ENCODE results near the gene FADS1.

The FADS1 gene

GRCh38 chr11:61756452-61757212 lies 60.2 kb downstream of the FADS1 start:
- DNase-seq, result no peak

GRCh38 chr11:61756147-61756451 lies 60.7 kb downstream of the FADS1 start:
- DNase-seq, result no peak

- no peak for DNase-seq
Measured at GRCh38 chr11:61754534-61755482, 62.0 kb downstream of the FADS1 start.

- no peak for DNase-seq
Measured at GRCh38 chr11:61753672-61754071, 63.1 kb downstream of the FADS1 start.

- DNase-seq, result no peak
Measured at GRCh38 chr11:61752925-61753521, 63.8 kb downstream of the FADS1 start.

GRCh38 chr11:61752117-61752924 lies 64.5 kb downstream of the FADS1 start, which contains the start of gene MYRF:
MYRF (plus strand) TSS chr11:61752636; CDS start chr11:61752745, 109 bp downstream.
- DNase-seq, result peak; percentile 74

- no peak for DNase-seq
Measured at GRCh38 chr11:61751384-61751783, 65.4 kb downstream of the FADS1 start.

GRCh38 chr11:61750631-61751273 lies 66.1 kb downstream of the FADS1 start:
- DNase-seq, result no peak

Measured in right forelimb (tissue), 1 donor.